ENCODE results near the gene TIMM22.

TIMM22 gene

DNA sequence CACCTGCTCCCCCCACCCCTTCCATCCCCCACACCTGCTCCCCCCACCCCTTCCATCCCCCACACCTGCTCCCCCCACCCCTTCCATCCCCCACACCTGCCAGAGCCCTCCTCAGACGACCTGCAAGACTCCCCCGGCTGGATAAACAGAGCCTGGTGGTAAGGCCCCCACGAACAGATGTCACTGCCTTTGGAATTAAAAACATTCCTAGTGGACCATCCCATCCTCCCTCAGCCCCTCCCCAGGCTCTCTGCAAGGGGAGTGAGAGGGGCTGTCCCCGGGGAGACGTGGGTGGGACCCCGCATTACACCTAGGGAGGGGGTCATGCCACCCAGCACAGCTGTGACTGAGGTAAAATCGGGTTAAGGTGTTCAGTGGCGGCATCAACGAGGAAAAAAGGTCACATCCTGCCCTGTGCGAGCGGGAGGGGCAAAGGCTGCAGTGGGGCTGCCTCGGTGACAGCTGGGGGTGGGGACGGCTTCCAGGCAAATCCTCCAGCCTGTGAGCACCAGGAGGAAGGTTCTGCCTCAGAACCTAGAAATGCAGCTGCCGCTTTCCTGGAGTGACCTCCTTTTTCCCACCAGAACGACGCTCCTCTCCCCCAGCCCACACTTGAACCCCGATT, 38.7 kb downstream of the TIMM22 start:
- H3K36me3 ChIP-seq (ENCODE audit: insufficient read depth, low read length) = no peaks in the 10 kb centered on the region
- H3K27ac ChIP-seq (ENCODE audit: low read depth, low read length) = no peak overlapping the region
- H3K9ac ChIP-seq (ENCODE audit: low read depth, low read length) = no peak overlapping the region
- H3K4me3 ChIP-seq (ENCODE audit: low read length) = no peak overlapping the region
- 0 out of 2 replicates have a peak, but pooled peaks cover 7% of the 10 kb centered on the region for H3K4me1 ChIP-seq (ENCODE audit: insufficient read depth, low read length)
- WGBS = 38% methylated on average over 17 of the region's 17 CpGs
- H3K9me3 ChIP-seq (ENCODE audit: insufficient read depth, low read depth, low read length) = no peaks in the 10 kb centered on the region
- H3K27me3 ChIP-seq (ENCODE audit: insufficient read depth, low read length) = peaks cover 23% of the 10 kb centered on the region

DNA sequence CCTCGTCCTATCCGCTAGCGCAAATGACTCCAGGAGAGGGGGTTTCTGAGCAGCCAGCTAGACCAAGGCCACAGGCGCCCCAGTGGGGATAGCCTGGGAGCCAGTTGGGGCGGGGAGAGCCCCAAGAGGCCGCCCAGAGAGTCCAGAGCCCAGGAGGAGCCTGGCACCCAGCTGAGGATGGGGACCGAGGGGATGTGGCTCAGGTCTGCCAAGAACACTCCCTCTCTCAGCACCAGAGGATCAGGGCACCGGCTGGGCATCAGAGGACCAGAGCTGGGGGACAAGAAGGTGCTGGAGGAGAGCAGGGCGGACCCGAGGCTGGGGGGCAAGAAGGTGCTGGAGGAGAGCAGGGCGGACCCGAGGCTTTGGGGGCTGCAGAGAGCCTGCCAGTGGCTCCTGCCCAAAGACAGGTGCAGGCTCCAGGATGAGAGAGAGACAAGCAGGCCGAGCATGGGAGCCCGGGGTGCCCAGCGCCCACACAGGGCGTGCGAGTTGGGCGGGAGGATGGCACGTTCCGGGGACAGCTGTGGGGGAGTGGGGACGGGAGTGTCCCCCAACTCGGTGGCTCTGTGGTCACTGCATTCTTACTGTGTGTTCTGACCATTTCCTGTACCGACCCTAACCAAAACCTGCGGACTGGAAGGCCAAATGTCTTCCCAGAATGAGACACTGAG, 39.4 kb downstream of the TIMM22 start:
- no peak overlapping the region for H3K4me3 ChIP-seq (ENCODE audit: low read length)
- peaks cover 17% of the 10 kb centered on the region for H3K27me3 ChIP-seq (ENCODE audit: insufficient read depth, low read length)
- H3K36me3 ChIP-seq (ENCODE audit: insufficient read depth, low read length) = no peaks in the 10 kb centered on the region
- no peak overlapping the region for H3K9ac ChIP-seq (ENCODE audit: low read depth, low read length)
- no peaks in the 10 kb centered on the region for H3K9me3 ChIP-seq (ENCODE audit: insufficient read depth, low read depth, low read length)
- WGBS = 86% methylated on average over 24 of the region's 24 CpGs
- 0 out of 2 replicates have a peak, but pooled peaks cover 7% of the 10 kb centered on the region for H3K4me1 ChIP-seq (ENCODE audit: insufficient read depth, low read length)
- no peak overlapping the region for H3K27ac ChIP-seq (ENCODE audit: low read depth, low read length)

DNA sequence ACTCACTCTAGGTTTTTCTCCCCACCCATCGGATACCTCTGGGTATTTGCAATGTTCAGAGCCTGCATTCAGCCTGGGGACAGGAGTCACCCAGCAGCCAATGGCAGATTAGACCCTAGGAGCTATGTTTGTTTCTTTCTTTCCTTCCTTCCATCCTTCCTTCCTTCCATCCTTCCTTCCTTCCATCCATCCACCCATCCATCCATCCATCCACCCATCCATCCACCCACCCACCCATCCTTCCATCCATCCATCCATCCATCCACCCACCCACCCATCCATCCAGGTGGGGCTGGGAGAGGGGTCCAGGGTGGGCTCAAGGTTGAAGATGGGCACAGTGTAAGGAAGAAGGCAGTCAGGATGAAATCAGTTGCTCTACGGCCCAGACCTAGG, 39.9 kb downstream of the TIMM22 start:
- 0 out of 2 replicates have a peak, but pooled peaks cover 7% of the 10 kb centered on the region for H3K4me1 ChIP-seq (ENCODE audit: insufficient read depth, low read length)
- no peak overlapping the region for H3K4me3 ChIP-seq (ENCODE audit: low read length)
- H3K27ac ChIP-seq (ENCODE audit: low read depth, low read length) = no peak overlapping the region
- no peaks in the 10 kb centered on the region for H3K9me3 ChIP-seq (ENCODE audit: insufficient read depth, low read depth, low read length)
- H3K9ac ChIP-seq (ENCODE audit: low read depth, low read length) = no peak overlapping the region
- 86% methylated on average over 2 of the region's 2 CpGs for WGBS
- H3K27me3 ChIP-seq (ENCODE audit: insufficient read depth, low read length) = peaks cover 17% of the 10 kb centered on the region
- H3K36me3 ChIP-seq (ENCODE audit: insufficient read depth, low read length) = no peaks in the 10 kb centered on the region

DNA sequence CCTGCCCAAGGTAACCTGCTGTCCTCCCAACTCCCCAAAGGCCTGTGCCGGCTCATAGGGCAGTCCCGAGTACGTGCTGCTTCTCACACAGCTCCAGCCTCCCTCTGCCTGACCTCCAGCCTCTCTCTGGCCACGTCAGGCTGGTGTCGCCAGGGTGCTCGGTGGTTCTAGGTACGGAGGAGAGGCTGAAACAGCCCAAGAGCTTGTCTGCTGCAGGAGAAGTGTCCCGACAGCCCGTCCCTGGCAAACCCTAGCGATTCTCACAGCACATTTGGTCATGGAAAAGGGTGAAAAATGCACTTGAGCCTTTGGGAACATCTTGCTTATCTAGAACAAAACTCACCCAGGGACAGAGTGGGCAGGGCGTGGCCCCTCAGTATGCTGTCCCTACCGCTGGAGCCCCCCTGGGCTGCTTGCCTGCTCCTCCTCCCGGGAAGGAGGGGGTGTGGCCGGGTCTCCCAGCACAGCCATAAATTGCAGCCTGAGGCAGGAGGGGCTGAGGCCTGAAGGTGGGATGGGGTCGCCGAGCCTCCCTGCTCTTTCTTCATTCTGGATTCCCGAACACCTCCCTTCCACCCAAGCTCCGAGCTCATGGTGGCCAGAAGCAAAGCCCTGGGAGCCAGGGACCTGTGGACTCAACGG, 40.4 kb downstream of the TIMM22 start:
- no peak overlapping the region for H3K4me3 ChIP-seq (ENCODE audit: low read length)
- WGBS = 78% methylated on average over 19 of the region's 19 CpGs
- H3K27ac ChIP-seq (ENCODE audit: low read depth, low read length) = no peak overlapping the region

DNA sequence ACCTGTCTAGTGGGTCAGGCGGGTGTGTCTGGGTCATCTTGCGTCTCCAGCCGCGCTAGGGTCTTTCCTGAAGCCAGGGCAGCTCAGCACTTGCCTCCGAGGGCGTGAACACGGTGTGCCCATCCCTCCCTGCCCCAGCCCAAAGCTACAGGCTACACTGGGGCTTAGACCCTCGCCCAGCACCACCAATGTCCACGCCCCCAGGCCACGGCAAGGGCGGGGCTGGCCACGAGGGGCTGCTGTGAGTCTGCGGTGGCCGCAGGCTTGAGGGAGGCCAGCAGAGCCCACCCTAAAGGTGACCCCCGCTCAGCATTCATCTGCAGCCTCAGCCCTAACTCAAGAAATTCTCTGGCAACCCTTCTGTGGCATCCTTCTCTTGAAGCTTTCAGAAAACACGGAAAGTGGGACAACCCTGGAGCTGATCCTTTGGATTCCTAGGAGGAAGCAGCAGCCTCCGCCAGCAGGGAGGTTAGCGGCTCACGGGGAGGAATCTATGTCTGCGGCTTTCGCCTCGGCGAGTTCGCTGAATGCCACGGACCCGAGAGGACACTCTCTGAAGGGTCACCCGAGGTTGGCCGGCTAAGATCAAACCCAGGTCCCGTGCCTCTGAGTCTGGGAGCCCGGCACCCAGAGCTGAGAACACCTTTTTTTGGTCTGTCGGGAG, 41.7 kb downstream of the TIMM22 start:
- Histone ChIP-seq H3K4me1 (ENCODE audit: insufficient read depth, low read length) (0 out of 2 replicates have a peak, but pooled peaks cover 3% of the 10 kb centered on the region), H3K27me3 (ENCODE audit: insufficient read depth, low read length) (no peaks in the 10 kb centered on the region; the same call in 1 of the 2 replicates), H3K27ac (ENCODE audit: low read depth, low read length) (no peak overlapping the region), H3K4me3 (ENCODE audit: low read length) (no peak overlapping the region), H3K9ac (ENCODE audit: low read depth, low read length) (no peak overlapping the region), H3K9me3 (ENCODE audit: insufficient read depth, low read depth, low read length) (no peaks in the 10 kb centered on the region), H3K36me3 (ENCODE audit: insufficient read depth, low read length) (peaks cover 4% of the 10 kb centered on the region; the same call in 1 of the 2 replicates)
- whole genome bisulfite sequencing = 85% methylated on average over 31 of the region's 31 CpGs

More for the DNA sequence above, 40.4 kb downstream of the TIMM22 start:
- H3K36me3 ChIP-seq (ENCODE audit: insufficient read depth, low read length) = peaks cover under 1% of the 10 kb centered on the region; the same call in 1 of the 2 replicates
- H3K27me3 ChIP-seq (ENCODE audit: insufficient read depth, low read length) = peaks cover 11% of the 10 kb centered on the region
- H3K9ac ChIP-seq (ENCODE audit: low read depth, low read length) = no peak overlapping the region
- no peaks in the 10 kb centered on the region for H3K9me3 ChIP-seq (ENCODE audit: insufficient read depth, low read depth, low read length)
- H3K4me1 ChIP-seq (ENCODE audit: insufficient read depth, low read length) = 0 out of 2 replicates have a peak, but pooled peaks cover 7% of the 10 kb centered on the region

DNA sequence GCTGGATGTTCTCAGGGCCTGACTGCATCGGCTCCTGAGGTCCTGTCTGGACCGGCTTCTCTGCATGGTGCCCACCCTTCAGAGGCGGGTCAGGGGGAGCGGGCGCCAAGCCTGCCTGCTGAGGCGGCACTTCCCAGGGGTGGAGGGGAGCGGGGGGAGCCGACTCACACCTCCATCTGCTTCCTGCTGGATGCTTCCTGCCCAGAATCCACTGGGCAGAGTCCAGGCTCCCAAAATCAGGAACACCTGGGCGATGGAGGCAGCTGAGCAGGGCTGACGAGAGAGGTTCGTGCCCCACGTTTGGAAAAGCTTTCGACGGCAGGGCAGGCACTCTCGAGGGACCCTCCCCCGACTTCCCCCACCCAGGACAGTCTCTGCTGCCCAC, 42.2 kb downstream of the TIMM22 start:
- H3K4me3 ChIP-seq (ENCODE audit: low read length) = no peak overlapping the region
- 80% methylated on average over 16 of the region's 16 CpGs for WGBS

DNA sequence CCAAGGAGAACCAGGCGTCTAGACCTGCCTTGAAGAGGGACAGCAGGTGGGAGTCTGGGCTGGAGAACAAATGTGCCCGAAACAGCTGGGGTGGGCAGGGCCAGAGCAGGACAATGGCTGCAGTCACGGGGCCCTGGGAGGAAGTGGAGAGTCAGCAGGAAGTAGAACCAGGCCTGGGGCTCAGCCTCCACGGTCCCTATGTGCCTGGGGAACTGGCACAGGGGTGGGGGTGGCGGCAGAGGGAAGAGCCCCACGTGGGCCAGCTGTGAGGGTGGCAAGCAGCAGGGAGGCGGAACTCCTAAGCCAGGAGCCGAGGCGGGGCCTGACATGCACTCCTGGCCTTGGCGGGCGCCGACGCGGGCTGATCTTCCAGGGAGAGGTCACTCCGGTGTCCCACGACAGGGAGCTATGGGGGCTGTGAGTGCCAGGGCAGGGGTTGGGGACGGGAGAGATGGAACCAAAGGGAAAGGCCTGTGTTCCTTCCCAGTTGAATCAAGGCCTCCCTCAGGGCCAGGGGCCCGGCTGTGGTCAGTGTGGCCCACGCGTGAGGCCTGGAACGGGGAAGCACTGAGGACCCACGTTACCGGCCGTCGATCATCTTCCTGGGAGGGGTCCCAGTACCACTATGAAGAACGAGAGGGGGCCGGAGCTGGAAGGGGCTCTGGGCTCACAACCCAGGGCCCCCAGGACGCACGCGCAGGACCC, 42.7 kb downstream of the TIMM22 start:
- Histone ChIP-seq H3K9me3 (ENCODE audit: insufficient read depth, low read depth, low read length) (no peaks in the 10 kb centered on the region), H3K27ac (ENCODE audit: low read depth, low read length) (peak overlapping the region; percentile 30; the same call in 1 of the 2 replicates), H3K27me3 (ENCODE audit: insufficient read depth, low read length) (no peaks in the 10 kb centered on the region), H3K9ac (ENCODE audit: low read depth, low read length) (no peak overlapping the region), H3K4me1 (ENCODE audit: insufficient read depth, low read length) (0 out of 2 replicates have a peak, but pooled peaks cover 5% of the 10 kb centered on the region), H3K36me3 (ENCODE audit: insufficient read depth, low read length) (peaks cover 4% of the 10 kb centered on the region; the same call in 1 of the 2 replicates), H3K4me3 (ENCODE audit: low read length) (no peak overlapping the region)
- WGBS = 80% methylated on average over 30 of the region's 30 CpGs

More for the DNA sequence above, 42.2 kb downstream of the TIMM22 start:
- no peaks in the 10 kb centered on the region for H3K27me3 ChIP-seq (ENCODE audit: insufficient read depth, low read length)
- H3K36me3 ChIP-seq (ENCODE audit: insufficient read depth, low read length) = peaks cover 4% of the 10 kb centered on the region; the same call in 1 of the 2 replicates
- H3K4me1 ChIP-seq (ENCODE audit: insufficient read depth, low read length) = 0 out of 2 replicates have a peak, but pooled peaks cover 5% of the 10 kb centered on the region
- H3K9me3 ChIP-seq (ENCODE audit: insufficient read depth, low read depth, low read length) = no peaks in the 10 kb centered on the region
- no peak overlapping the region for H3K9ac ChIP-seq (ENCODE audit: low read depth, low read length)
- H3K27ac ChIP-seq (ENCODE audit: low read depth, low read length) = no peak overlapping the region

DNA sequence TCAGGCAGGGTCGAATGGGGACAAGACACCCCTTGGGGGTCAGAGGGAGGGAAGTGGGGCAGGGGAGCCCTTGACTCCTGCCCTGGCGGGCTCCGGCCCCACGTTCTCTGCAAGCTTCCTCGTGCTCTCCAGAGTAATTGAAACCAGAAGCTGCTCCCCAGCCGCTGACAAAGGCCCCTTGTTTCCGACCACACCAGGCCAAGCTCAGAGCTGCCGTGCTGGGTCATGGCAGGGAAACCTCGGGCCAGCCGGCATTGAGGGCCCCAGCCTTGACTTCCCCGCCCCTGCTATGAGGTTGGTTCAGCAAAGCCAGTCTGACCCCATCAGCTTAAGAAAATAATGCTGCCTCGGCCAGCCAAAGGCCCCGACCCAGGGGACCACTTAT, 43.3 kb downstream of the TIMM22 start:
- Histone ChIP-seq H3K36me3 (ENCODE audit: insufficient read depth, low read length) (peaks cover 4% of the 10 kb centered on the region; the same call in 1 of the 2 replicates), H3K4me3 (ENCODE audit: low read length) (no peak overlapping the region), H3K27me3 (ENCODE audit: insufficient read depth, low read length) (no peaks in the 10 kb centered on the region), H3K9ac (ENCODE audit: low read depth, low read length) (no peak overlapping the region), H3K9me3 (ENCODE audit: insufficient read depth, low read depth, low read length) (no peaks in the 10 kb centered on the region), H3K4me1 (ENCODE audit: insufficient read depth, low read length) (0 out of 2 replicates have a peak, but pooled peaks cover 5% of the 10 kb centered on the region), H3K27ac (ENCODE audit: low read depth, low read length) (peak overlapping the region; percentile 30; the same call in 1 of the 2 replicates)
- 94% methylated on average over 13 of the region's 13 CpGs for WGBS

DNA sequence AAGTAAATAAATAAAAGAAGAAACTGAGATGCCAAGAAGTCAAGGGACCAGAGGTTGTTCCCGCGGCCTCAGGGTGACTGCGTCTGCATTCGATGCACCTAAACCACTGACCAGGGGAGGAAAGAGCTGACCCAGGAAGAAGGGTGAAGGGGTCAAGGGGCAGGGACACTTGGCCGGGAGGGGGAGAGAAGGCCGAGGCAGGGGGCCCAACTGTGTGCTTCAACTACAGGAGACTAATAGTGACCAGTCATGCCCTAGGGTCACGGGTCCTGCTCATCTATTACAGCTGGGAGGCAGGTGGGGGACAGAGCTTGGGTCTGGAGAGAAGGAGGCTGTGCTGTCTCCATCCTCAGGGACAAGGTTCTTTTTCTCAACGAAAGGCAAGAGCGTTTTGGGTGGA, 44.8 kb downstream of the TIMM22 start:
- Histone ChIP-seq H3K9ac (ENCODE audit: low read depth, low read length) (no peak overlapping the region), H3K4me3 (ENCODE audit: low read length) (no peak overlapping the region), H3K27ac (ENCODE audit: low read depth, low read length) (no peak overlapping the region), H3K4me1 (ENCODE audit: insufficient read depth, low read length) (0 out of 2 replicates have a peak, but pooled peaks cover 5% of the 10 kb centered on the region), H3K36me3 (ENCODE audit: insufficient read depth, low read length) (peaks cover 4% of the 10 kb centered on the region; the same call in 1 of the 2 replicates), H3K27me3 (ENCODE audit: insufficient read depth, low read length) (no peaks in the 10 kb centered on the region), H3K9me3 (ENCODE audit: insufficient read depth, low read depth, low read length) (no peaks in the 10 kb centered on the region)
- 93% methylated on average over 9 of the region's 9 CpGs for WGBS

DNA sequence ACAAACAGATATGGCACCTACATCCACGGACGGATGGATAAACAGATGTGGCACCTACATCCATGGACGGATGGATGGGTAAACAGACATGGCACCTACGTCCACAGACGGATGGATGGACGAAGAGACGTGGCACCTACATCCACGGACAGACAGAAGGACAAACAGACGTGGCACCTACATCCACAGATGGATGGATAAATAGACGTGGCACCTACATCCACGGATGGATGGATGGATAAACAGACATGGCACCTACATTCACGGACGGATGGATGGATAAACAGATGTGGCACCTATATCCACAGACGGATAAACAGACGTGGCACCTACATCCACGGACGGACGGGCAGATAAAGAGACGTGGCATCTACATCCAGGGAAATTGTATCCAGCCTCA, 45.6 kb downstream of the TIMM22 start:
- 95% methylated on average over 19 of the region's 19 CpGs for WGBS
- Histone ChIP-seq H3K27me3 (ENCODE audit: insufficient read depth, low read length) (no peaks in the 10 kb centered on the region), H3K36me3 (ENCODE audit: insufficient read depth, low read length) (peaks cover 4% of the 10 kb centered on the region; the same call in 1 of the 2 replicates), H3K4me1 (ENCODE audit: insufficient read depth, low read length) (0 out of 2 replicates have a peak, but pooled peaks cover 5% of the 10 kb centered on the region), H3K27ac (ENCODE audit: low read depth, low read length) (no peak overlapping the region), H3K4me3 (ENCODE audit: low read length) (no peak overlapping the region), H3K9me3 (ENCODE audit: insufficient read depth, low read depth, low read length) (no peaks in the 10 kb centered on the region), H3K9ac (ENCODE audit: low read depth, low read length) (no peak overlapping the region)
